ENCODE measurements around the gene TTYH2.
"Not testable (repeated sequence)": the region's sequence is repeated elsewhere in the genome, so short reads cannot be mapped to it uniquely, and the experiment has no call there.

TTYH2 gene, protein sequence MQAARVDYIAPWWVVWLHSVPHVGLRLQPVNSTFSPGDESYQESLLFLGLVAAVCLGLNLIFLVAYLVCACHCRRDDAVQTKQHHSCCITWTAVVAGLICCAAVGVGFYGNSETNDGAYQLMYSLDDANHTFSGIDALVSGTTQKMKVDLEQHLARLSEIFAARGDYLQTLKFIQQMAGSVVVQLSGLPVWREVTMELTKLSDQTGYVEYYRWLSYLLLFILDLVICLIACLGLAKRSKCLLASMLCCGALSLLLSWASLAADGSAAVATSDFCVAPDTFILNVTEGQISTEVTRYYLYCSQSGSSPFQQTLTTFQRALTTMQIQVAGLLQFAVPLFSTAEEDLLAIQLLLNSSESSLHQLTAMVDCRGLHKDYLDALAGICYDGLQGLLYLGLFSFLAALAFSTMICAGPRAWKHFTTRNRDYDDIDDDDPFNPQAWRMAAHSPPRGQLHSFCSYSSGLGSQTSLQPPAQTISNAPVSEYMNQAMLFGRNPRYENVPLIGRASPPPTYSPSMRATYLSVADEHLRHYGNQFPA

DNA sequence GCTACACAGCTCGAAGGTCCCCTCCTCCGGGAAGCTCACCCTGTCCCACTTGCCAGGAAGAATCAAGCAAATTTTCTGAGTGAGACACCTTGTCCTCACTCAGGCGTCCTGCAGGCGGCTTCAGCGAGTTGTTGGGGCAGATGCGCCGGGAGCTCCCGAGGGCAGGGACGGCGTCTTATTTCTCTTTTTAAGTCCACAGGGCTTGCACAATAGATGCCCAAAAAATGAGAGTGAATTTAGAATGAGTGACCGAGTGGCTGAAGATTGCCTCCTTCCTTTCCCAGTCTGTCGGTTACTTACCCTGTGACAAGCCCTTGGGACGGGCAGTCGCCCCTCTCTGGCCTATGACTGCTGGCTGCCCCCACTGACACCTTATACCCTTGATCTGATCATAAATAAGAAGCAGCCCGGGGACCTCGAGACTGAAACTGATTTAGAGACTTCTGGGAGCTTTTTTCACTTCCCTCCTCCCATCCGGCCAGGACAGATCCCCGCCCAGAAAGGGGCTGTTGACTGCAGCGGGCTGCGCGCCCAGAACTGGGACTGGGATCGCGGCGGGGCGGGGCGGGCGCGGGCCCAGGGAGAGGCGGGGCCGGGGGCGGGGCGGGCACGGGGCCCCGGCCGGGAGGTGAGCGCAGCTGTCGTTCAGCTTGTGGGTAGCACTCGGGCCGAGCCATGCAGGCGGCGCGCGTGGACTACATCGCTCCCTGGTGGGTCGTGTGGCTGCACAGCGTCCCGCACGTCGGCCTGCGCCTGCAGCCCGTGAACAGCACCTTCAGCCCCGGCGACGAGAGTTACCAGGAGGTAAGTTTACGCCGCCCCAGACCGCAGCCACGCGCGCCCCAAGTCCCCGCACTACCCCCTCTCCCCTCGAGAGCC is at the start of gene TTYH2:
TSS of gene TTYH2 (plus strand) at position 659 of the 879 bp plus-strand sequence. CDS start at position 676, 17 bp downstream.
- peak; percentile 85 for DNase-seq

- DNase-seq, result no peak
These were observed 49.5 kb upstream of the TTYH2 start for GRCh38 chr17:74163836-74164235.

DNA sequence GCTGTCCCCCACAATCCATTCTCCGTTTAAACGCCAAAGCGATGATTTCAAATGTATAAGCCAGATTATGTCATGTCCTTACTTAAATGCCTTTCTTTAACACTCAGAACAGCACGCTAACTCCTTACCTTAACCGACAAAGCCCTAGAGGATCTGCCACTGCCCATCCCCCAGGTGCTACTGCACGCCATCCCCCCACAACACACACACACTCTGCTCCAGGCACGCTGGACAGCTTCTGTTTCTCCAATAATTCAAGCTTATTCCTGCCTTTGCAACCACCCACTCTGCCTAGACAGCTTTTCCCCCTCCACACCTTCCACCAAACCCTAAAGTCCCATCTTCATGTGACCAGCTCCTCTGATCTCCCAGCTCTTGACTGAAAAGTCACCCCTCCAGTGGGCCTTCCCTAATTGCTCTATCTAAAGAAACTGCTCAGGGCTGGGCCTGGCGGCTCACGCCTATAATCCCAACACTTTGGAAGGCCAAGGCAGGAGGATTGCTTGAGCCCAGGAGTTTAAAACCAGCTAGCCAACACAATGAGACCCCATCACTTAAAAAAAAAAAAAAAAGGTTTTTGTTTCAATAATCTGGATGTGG is 48.8 kb upstream of the TTYH2 start:
- DNase-seq, result no peak

DNA sequence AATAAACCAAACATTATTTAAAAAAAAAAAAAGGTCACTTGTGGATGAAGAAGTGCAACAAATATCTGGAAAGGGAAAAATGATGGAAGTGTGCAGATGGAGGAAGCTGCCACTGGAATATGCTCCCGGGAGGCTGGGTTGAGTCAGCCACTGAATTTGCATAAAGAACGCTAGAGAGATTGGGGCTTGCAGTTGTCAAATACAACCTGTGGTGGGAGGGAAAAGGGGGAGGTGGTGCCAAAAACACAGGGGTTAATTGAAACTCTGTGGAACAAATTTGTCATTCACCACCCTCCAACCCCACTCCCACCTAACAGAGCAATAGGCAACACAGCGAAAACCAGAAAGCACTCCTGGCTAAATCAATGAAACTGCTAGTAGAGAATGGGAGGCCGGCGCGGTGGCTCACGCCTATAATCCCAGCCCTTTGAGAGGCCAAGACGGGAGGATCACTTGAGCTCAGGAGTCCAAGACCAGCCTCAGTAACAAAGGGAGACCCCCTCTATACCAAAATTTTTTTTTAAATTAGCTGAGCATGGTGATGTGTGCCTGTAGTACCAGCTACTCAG is 47.5 kb upstream of the TTYH2 start:
- no peak for DNase-seq

DNA sequence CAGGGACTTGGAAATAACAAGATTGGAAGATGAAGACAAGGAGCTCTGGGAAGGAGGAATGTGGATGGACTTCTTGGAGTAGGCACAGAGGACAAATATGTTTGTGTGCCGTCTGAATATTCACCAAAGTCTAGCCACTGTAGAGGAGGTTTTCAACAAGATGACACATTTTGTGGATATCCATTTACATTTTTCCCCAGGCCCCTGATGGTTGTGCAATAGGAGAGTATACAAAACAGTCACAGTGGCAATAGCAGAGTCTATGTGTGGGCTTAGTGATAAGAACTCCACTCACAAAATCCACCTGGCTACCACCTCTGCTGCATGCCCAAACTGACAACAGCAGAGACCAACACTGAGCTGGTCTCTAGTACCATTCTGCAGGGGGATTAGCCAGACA is 42.4 kb upstream of the TTYH2 start:
- DNase-seq, result no peak

GRCh38 chr17:74172700-74173099 is 40.7 kb upstream of the TTYH2 start:
- no peak for DNase-seq

DNA sequence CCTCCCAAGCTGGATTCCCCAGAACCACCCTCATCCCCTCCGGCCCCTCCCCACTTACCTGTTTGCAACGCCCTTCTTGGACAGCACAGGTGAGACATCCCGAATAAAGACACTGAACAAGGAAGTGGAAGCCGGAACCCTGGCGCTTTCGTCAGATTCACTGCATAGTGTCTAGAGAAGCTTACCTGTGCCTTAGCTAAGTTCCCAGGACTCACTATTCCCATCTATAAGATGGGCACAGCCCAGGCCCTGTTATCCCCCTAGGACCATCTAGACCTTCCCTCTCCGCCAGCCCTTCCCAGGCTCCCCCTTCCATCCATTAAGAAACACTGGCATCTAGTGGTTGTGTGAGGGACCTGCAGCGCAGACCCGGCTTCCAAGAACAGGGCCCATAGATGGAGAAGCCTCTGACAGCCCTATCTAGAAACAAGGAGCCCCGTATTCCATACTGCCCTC is 36.8 kb upstream of the TTYH2 start:
- DNase-seq, result peak; percentile 90

DNA sequence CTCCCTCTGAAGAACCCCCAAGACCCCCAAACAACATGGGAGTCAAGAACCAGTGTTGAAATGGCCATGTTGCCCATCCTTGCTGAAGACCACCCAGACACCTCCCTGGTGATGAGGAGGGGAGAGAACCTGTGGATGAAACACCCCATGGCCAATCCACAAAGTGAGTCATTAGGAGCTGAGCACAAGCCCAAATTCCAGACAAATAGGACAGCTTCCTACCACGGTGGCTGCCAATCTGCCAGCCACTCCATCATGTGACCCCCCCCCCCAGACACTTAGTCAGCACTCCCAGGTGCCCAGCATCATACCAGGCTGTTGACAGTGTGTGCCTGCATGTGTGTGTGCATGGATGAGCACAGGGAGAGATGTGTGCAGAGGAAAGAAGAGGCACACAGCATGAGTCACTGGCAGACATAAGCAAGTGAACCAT is 36.3 kb upstream of the TTYH2 start:
- DNase-seq, result no peak

DNA sequence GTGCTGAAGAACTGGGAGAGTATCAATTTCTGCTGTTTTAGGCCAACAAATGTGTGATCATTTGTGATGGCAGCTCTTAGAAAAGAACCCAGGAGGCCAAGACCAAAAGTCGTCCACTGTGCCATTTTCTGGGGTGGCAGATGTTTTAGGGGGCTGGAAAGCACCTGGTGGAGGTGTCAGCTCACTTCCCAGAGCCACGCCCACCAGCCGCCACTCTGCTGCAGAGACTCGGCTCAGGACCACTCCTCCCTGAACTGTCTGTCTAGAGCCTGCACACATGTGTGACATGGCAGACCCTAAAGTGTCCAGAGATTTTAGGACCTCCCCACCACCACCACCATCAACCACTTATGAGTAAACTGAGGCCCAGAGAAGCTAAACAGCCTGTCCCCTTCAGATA is 33.8 kb upstream of the TTYH2 start:
- no peak for DNase-seq

GRCh38 chr17:74180336-74180735 is 33.0 kb upstream of the TTYH2 start:
- DNase-seq, result no peak

- DNase-seq, result no peak
These were observed 32.0 kb upstream of the TTYH2 start for GRCh38 chr17:74181341-74181740.

GRCh38 chr17:74182041-74182723 is 31.2 kb upstream of the TTYH2 start:
- peak; percentile 78 for DNase-seq

DNA sequence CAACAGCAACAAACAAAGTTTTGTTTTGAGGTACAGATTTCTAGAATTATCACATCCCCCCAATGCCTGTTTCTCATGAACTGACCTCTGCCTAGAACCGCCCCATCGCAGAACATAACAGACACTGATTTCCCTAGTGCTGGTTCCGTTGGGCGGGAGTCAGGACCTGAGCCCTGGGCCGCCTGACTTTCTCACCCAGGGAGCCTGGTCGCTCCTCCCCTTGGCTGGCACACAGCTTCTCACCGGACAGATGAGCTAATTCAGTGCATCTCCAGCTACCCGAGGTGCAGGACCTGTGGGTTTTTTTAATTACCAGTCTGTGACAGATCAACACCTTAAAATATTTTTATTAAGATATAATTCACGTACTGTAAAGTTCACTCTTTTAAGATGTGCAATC is 30.0 kb upstream of the TTYH2 start:
- no peak for DNase-seq

DNA sequence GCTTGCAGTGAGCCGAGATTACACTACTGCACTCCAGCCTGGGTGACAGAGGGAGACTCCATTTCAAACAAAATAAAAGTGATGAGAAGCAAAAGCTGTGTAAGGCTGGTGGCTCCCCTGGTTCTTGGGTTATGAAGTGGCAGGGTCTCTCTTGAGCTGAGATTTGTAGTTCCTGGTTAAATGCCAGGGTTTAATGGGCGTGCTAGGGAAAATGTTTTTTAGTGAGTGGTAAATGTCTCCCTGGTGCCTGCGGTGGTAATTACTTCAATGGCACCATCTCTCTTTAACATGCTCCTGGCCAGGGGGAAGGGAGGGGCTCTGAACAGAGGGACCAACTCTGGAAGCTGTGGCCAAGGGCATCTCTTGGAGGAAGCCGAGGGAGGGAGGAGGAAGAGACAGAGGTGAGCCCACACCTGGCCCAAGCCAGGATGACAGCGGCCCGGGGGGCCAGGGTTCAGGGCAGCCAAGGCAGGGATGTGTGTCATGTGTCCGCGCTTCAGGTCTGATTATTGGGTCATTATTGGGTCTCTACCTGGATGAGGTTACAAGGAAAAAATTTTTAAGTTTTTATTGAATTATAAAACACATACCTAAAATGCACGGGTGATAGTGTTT is 27.7 kb upstream of the TTYH2 start:
- DNase-seq, result peak; percentile 66

DNA sequence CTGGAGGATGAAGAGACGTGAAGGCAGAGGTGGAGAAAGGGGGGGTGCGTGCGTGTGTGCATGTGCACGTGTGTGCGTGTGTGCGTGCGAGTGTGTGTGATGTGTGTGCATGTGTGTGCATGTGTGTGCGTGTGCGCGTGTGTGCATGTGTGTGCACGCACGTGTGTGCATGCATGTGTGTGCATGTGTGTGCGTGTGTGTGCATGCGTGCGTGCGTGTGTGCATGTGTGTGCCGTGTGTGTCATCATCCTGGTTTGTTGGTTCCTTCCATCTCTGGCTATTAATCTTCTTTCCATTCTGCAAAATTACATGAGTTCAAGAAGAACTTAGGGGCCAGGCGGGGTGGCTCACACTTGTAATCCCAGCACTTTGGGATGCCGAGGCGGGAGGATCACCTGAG is 26.9 kb upstream of the TTYH2 start:
- no peak for DNase-seq

GRCh38 chr17:74187761-74188160 is 25.6 kb upstream of the TTYH2 start:
- peak; percentile 71 for DNase-seq

GRCh38 chr17:74188687-74189086 is 24.7 kb upstream of the TTYH2 start:
- not testable (repeated sequence) for DNase-seq

GRCh38 chr17:74190154-74190553 is 23.2 kb upstream of the TTYH2 start:
- peak; percentile 70 for DNase-seq

DNA sequence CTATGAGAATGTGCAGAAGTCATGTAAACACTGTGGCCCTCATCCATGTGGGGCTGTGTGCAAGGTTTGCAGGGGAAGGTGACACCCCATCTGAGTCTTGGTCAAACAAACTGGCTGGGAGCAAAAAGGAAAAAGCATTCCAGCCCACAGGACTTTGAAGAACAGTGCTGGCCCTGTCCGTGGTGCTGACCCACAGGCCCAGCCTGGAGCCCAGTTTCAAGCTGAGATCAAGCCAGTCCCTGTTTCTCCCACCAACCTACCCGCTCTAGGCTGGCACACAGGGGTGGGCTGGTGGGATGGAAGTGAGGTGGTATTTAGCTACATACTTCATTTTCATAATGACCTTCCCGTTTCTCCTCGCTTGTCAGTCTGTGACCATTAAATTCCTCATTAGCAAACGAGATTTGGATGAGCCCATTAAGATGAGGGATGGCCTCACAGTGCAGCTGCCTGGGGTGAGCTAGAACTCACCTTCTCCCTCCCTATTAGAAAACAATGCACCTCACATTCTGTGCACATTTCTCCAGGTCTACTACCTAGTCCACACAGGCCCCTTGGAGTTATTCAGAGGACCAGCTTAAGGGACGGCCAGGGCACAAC is 22.5 kb upstream of the TTYH2 start:
- DNase-seq, result no peak

DNA sequence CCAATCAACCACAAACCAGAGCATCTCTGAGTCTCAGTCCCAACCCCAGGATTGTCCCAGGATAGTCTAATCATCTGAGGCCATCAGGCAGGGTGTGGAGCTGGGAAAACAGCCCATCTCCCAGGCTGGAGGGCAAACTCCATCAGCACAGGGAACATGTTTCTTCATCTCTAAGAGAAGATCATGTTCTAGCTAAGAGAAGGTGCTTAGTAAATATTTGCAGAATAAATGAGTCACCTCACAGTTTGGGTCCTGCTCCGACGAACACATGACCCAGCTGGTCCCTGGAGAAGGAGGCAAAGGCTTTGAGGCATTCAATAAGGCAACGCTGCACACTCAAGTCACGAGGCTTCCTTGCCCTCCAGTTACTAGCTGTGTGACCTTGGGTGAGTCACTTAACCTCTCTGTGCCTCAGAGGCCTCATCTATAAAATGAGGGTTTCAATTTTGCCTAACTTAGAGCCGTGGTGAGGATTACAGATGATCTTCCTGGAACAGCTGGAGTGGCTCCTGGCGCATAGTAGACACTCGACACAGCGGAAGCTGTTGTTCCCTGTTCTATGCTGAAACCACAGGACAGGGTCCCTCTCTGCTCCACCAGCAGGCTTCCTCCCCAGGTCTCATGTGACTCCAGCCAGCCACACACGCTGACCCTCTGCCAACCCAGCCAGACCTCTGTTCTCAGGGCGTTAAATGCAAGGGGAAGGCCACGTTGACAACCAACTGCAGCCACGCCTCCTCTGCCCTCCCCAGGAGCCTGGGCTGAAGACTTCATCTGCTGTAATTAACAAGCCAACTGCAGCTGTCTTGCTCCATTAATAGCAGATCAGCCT is 20.2 kb upstream of the TTYH2 start:
- peak; percentile 74 for DNase-seq

Measured in NCI-H1436 (cell line).